ENCODE data around the gene TOE1.

TOE1 gene

DNA sequence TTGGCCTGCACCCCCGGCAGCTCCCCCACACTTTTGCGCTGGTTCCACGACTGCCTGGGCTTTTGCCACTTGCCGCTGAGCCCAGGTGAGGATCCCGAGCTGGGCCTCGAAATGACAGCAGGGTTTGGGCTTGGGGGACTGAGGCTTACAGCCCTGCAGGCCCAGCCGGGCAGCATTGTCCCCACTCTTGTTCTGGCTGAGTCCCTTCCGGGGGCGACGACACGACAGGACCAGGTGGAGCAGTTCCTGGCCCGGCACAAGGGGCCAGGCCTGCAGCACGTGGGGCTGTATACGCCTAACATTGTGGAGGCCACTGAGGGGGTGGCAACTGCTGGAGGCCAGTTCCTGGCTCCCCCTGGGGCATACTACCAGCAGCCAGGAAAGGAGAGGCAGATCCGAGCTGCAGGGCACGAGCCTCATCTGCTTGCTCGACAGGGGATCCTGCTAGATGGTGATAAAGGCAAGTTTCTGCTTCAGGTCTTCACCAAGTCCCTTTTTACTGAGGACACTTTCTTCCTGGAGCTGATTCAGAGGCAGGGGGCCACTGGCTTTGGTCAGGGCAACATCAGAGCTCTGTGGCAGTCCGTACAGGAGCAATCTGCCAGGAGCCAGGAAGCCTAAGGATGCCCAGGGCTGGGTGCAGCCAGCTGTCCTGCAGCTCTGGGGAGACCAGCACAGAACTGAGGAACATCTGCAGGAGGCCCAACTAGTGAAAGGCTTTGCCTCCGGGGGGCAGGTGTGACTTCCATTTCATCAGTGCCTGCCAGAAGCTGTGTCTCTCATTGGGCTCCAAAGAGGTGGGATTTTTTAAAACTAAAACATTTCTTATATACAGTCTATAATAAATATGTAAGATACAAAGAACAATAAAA, 12.1 kb upstream of the TOE1 start:
- no peak for DNase-seq

DNA sequence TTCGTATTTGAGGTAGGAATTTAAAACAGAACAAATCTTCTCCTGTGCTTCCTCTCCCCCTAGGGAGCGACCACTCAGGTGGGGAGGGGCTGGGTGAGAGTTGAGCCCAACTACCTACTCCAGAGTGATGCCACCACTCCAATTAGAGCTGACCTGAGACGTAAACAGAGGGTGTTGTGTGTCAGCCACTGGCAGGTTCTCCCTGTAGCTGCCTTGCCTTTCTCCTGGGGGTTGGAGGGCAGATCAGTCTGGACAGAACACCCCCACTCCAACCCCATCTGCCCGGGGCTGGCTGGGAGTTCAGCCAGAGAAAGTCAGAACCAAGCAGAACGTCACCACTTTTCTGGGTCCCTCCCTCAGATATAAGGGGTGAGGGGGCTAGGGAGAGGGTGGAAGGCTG, 11.3 kb upstream of the TOE1 start:
- no peak for DNase-seq

DNA sequence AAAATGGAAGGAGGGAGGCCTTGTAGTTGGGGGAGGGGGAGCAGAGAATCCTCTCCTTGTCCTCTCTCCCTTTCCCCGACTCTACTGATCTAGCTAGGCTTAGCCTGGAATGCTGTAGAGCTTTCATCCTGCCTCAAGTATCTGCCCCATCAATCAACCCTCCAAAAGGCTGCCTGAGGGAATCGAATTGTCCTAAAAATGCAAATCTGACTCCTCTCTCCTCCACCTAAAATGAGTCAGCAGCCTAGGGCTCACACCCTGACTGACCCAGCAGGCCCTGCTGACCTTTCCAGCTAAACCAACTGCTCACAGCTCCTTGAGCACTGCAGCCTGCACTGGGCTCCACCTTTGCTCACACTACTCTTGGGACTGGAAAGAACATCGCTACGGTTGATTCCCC, 10.5 kb upstream of the TOE1 start:
- no peak for DNase-seq

DNA sequence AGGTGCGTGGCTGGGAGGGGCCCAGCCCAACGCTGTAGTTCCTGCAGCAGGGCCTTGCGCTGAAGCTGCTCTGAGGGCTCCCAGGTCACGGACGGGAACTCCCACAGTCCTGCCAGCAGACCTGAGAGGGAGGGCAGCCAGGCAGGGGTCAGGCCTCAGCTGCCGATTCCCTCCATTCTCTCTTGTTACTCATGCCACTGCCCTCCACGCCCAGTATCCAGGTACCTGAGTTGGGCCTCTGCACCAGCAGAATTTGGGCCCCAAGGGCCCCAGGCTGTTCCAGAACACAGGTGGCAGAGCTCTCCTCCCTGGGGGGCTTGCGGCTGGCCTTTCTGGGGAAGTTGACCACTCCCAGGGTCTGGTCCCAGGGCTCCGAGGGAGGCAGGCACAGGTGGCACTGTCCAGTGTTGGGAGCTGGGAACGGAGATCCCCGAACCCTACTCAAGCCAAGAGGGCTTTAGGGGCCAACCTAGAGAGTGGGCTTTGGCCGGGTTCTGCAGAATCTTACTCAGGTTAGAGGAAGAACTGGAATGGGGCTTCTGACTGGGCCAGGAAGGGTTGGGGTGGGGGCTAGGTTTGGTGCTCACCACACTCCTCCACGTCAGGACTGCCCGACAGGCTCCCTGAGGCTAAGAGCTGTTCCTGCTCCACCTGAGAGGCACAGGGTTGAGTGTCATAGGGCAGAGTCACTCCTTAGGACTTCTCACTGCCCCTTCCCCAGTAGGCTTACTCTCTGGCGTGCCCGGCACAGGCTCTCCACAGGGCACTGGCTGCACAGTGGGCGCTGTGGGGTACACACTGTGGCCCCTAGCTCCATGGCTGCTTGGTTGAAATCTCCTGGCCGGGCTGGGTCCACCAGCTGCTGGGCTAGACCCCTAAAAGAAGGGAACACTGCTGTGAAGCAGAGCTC, 8.3 kb upstream of the TOE1 start:
- no peak for DNase-seq

DNA sequence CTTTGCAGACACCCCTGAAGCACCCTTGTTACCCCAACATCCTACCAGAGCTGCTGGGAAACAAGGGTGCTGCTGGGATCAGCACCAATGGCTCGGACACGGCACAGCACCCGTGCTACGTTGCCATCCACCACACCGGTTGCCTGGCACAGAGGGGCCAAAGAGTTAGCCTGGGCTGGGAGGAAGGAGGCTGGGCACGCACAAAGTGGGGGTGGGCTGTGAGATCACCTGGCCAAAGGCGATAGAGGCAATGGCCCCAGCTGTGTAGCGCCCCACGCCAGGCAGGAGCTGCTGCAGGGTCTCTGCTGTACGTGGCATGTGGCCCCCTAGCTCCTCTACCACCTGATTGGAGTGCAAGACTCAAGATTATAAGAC, 7.6 kb upstream of the TOE1 start:
- no peak for DNase-seq

DNA sequence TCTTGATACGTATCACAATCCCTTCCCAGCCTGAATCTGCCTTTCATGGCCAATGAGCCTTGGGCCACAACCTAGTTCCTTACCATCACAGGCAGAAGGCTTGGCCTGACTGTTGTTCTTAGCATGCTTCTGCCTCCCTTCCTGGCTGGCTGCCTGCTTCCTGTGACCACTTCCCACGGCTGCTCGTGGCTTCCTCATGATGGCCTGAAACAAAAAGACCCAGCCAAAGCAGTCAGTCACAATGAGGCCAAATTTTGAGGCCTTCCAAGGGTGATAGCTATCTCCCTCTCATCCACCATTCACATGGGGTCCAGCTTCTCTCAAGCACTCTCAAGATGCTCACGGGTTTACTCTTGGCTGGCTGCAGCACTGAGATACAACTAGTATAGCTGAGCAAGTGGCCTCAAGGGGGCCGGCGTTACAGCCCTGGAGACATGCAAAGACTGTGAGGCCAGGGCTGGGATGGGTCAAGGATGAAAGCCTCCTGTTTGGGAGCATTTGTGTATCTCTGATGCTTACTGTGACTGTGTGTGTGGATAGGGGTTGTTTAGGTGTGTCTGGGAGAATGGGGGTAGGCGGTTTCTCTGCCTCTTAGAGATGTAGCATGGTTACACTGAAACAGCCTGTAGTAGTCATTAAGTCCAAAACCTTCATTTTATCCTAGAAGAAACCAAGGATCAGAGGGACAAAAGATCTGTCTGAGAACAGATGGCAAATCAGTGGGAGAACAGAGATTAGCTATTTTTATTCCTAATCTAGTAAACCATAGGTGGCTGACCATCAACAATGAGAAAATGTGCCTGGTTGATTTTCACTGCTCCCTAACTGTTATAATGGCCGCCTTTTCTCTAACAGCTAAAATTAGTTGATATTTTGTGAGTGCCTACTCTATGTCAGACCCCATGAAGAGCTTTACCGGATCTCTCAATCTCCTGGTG, 5.4 kb upstream of the TOE1 start:
- no peak for DNase-seq

DNA sequence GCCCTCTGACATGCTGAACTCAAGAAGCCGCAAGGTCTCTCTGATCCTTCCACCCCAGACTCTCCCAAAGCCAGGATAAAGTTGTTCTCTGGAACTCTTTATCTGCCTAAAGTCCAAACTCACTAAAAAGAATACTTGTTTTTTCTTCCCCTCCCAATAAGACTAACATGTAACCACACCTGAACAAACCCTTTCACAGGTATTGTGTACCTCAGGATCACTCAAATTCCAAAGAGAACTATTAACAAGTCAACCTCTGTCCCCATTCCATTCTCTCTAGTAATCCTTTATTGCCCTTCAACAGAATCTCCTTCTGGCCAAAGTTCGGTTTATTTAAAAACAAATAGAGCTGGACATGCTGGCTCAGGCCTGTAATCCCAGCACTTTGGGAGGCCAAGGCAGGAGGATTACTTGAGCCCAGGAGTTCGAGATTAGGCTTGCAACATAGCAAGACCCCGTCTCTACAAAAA, 4.1 kb upstream of the TOE1 start:
- DNase-seq = no peak

DNA sequence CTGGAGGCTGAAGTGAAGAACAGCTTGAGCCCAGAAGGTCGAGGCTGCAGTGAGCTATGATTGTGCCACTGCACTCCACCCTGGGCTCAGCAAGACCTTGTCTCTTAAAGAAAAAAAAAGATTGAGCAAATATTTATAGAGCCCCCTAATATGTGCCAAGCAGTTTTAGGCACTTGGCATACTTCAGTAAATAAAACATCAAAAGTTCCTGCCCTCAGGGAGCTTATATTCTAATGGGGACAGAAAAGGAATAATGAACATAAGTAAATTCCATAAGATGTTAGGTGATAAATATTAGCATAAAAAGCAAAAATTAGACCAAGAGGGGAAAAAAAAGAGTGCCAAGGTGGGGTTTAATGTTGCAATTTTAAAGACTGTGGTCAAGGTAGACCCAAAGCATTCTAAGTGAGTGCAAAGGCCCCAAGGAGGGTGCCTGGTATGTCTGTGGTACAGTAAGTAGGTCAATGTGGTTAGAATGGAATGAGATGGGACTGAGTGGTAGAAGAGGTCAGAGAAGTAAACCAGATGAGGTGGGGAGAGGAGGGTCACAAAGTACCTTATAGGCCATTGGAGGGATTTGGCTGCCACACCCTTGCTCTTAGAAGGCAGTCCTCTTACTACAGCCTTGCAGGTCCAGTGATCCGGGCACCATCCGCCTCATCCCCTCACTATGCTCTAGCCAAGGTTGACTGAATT, 2.2 kb upstream of the TOE1 start:
- DNase-seq = no peak

DNA sequence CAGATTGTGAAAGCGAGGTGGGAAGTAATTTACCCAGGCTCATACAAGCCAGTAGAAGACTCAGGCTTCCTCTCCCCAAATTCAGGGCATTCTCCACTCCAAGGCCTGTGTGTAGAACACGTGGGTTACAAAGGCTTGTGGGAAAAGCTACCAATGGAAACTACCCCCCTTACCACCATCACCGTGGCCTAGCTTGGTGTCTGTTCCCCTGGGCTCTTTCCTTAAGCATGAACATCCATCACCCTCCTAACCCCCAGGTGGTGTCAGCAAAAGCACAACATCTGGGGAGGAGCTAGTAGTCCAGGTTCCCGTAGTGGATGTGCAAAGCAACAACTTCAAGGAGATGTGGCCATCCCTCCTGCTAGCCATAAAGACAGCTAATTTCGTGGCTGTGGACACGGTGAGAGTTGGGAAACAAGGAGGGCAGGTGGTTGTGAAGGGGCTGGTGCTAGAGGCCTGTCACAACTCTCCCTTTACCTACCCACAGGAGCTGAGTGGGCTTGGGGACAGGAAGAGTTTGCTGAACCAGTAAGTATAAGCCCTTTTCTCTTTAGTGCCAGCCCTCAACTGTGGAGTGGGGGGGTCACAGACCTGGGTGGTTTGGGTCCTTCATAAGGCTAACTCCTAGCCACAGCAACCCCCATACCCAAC, 971 bp downstream of the TOE1 start:
- DNase-seq = no peak

DNA sequence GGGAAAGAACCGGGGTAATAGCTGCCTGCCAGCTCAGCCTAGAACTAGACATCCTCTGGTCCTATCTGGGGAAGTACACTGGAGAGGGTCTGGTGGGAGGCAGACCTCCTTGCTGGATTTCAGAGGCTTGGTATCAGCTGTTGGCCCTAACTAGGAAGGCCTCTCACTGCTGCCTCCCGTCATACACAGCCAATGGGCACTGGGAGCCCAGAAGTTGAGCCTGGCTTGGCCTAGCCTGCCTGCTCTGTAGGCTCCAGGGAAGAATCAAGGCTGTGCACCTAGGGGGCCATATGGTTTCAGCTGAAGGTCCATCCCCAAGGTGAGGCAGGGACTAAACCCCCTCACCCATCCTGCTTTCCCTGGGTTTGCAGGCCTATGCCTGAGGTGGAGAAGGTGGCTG, 4.5 kb downstream of the TOE1 start:
- no peak for DNase-seq

DNA sequence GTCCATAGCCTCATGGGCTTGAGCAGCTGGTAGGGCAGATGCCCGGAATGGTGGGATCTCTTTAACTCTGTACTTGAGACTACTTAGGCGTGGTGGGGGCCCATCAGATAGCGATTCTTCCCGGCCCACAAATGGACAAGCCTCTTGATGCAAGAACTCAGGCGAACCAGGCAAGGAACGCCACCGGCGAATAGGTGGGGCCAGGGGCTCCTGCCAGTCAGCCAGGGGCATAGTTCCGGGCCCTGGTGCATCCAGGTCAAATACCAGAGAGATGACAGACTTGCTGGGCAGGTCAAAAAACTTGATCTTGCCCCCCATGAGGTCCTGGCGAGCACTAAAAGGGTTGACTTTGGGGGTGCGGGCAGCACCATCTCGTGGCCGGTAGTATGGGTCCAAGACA, 5.0 kb downstream of the TOE1 start:
- DNase-seq = no peak

DNA sequence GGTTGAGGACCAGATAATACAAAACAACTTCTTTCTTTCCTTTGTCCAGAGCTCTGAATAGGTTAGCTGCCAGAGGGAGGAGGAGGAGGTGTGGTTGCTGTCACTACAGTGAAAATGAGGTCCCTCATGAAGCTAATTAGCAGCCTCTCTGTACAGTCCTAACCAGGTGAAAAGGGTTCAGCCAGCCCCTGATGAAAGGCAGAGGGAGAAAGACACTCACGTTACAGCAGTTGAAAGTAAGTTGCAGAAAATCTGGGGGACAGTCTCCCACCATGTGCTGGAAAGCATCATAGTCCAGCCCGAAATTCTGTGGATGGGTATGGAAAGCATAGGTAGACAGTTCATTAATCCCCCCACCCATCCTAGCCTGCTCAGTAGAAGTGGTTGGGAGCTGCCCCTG, 6.5 kb downstream of the TOE1 start:
- no peak for DNase-seq

DNA sequence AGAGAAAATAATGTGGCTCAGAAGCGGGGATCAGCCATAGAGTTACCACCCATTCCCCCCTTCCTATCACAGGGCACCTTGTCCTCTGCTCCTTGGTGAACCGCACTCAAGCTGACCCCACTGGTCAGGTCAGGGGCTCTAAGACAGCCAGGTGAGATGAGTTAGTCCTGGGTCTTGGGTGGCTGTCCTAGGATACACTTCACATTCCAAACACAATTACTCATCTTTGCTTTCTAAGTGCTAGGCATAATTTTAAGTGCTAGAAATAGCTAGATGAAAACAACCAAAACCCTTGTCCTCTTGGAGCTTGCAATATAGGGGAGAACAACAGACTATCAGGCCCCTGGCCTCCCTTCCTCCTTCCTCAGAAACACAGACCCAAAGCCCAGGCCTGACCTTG, 8.1 kb downstream of the TOE1 start:
- DNase-seq = no peak

DNA sequence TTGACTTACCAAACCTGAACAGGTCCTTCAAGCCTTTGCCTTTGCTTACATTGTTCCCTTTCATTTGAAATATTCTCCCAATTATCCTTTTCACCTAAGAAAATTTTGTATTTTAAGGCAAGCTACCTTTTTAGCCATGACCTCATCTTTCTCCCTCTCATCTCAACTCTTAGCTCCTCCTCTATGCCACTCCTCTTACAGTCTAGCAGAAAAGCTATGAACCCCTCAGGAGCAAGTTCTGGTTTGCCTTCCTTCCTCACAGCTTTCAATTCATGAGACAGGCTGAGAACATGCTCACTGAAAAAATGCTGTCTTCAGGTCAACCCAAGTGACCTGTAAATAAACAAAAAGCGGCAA, 8.6 kb downstream of the TOE1 start:
- no peak for DNase-seq

DNA sequence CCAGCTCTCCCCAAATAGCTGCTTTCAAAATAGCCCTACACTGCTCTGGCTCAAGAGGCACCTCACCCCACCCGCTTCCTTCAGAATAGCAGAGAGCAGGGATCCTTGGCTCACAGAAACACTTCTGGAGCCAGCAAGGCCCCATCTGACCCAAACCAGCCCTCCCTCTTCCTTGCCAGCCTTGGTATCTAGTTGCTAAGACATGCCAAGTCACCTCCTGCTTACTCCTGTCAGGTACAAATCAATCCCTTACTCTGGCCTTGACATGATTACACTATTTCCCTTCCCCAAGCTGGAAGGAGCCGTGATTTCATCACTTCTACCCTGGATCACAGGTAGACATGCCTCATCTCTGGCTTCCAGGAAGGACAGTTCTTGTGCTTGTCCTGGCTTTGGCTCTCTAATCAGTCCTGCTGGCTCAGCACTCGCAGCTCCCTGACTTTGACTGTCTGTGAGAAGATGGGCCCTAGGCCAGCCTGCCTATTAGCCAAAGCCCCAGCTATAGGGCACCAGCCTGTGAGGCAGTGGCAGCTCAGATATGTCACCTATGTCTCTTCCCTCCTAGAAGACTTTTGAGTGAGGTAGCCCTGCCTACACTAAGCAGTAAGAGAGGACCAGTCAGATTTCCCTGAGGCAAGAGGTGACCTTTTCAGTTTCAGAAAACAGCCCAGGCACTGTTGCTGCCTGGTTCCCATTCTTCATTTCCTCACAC, 9.2 kb downstream of the TOE1 start:
- DNase-seq = no peak

DNA sequence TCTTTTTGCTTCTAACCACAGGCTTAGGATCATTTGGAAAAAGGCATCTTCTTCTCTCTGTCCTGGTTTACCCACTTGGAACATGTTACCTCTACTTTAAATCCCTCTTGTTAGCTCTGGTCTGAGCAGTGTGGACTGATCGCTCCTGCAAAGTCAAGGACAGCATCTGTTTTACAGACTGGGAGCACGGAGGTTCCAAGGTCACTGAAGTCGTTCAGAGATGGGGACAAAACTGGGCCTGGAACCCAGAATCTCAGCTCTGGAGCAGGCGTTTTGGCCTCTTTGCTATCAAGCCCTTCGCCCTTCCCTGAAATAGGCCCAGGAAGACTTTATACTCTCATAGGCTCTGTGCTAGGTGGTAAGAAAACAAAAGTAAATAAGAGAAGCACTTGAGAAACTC, 11.5 kb downstream of the TOE1 start:
- no peak for DNase-seq

DNA sequence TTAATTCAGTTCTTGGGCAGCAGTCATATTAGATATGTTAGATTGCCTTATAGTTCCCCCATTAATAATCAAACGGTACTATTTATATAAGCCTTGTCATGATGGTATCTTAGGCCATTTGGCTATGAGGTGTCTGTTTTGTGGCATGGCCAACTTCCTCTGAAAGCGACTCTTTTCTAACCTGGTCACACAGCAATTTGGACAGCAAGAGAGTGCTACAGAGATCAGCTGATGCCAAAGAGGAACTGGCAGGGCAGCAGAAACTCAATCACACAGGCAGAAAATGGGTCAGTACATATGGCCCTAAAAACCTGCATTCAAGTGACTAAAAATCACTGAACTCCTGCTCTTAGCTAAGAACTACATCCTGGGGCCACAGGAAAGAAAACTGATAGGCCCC, 13.7 kb downstream of the TOE1 start:
- no peak for DNase-seq

DNA sequence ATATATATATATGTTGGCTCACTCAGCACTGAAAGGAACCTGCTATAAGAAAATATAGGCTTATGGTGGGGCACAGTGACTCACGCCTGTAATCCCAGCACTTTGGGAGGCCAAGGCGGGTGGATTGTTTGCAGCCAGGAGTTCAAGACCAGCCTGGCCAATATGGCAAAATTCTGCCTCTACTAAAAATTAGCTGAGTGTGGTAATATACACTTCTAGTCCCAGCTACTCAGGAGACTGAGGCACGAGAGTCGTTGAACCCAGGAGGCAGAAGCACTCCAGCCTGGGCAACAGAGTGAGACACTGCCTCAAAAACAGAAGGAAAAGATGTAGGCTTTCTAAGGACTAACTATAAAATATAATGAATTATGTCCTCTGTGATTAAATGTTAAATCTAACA, 14.9 kb downstream of the TOE1 start:
- DNase-seq = no peak

DNA sequence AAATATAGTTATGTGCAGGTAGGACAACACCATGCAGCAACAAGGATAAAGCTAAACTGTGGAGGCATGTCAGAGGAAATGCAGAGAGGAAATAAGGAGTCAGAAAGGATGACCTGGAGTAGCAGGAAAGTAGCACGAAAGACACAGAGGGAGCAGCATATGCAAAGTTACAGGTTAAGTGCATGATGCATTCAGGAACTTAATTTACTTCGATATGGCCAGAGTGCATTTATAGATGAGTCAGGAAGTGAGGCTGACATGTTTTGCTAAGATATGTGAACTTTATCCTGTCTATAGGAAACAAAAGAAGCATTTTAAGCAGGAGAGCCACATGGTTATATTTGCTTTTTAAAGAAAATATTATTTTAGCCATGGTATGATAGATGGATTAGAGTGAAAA, 15.7 kb downstream of the TOE1 start:
- no peak for DNase-seq

DNA sequence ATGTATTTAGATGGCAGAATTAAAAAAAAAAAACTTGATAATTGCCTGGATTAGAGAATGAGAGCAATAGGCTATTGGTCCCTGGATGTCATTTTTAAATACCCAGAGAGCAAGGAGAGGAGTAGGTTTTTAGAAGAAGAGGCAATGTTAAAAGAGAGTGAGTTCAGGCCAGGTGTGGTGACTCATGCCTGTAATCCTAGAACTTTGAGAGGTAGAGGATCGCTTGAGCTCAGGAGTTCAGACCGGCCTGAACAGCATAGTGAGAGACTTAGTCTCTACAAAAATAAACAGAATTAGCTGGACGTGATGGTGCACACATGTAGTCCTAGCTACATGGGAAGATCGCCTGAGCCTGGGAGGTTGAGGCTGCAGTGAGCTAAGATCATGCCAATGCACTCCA, 16.2 kb downstream of the TOE1 start:
- no peak for DNase-seq

DNA sequence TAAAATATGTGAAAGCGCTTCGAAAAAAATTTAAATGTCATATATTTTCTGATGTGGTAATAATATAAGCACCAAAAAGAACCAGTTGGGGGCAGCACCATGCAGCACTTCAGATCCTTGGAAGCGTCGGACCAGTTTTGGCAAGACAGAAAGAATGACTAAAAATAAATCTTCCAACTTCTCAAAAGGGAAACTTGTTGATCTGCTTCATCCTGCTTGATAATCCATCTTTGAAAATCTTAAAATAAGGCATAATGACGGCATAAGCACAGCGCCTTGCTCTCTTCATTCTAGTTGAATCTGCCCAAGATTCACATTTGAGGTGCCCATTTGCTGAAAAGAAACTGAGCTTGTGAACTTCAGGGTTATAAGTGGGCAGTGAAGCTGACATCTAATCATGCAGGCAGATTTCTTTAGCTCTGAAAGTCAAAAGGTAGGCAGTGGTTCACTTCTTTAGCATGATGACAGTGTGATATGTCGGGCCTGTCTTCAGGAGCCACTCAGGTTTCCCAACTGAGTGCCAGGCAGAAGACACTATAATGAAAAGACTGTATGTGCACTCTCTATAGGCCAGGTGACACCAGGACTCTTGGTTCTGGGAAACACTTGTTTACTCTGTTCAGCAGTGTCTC, 20.0 kb downstream of the TOE1 start:
- peak; percentile 66 for DNase-seq
